Cardiac fibroblast (primary cell): ENCODE results near the gene CENPM.
A peak's percentile ranks its signal among the peaks of the same experiment; 100 is the strongest.

Source experiments
- DNase-seq, 2 donors: peaks; one replicate each; pipeline versions ENCODE4 v3.0.0 to v3.0.0-alpha.2; 2010; ENCODE audit warnings: low read depth in 2 of 2
- H3K4me3 ChIP-seq, 2 donors: replicated peaks in 1 of 2; 1 replicate in 1 of 2; 2 replicates in 1 of 2; pipeline ENCODE4 v1.5.1; 2011; ENCODE audit warnings: low read depth in 2 of 2, low read length in 2 of 2, mild to moderate bottlenecking in 2 of 2, moderate library complexity in 1 of 2
- TF ChIP-seq, protein P1 (sequence below): IDR thresholded peaks from one replicate; pipeline ENCODE4 v1.5.1; 2011; ENCODE audit warnings: low read depth, mild to moderate bottlenecking, low read length, inconsistent platforms

The CENPM gene

DNA sequence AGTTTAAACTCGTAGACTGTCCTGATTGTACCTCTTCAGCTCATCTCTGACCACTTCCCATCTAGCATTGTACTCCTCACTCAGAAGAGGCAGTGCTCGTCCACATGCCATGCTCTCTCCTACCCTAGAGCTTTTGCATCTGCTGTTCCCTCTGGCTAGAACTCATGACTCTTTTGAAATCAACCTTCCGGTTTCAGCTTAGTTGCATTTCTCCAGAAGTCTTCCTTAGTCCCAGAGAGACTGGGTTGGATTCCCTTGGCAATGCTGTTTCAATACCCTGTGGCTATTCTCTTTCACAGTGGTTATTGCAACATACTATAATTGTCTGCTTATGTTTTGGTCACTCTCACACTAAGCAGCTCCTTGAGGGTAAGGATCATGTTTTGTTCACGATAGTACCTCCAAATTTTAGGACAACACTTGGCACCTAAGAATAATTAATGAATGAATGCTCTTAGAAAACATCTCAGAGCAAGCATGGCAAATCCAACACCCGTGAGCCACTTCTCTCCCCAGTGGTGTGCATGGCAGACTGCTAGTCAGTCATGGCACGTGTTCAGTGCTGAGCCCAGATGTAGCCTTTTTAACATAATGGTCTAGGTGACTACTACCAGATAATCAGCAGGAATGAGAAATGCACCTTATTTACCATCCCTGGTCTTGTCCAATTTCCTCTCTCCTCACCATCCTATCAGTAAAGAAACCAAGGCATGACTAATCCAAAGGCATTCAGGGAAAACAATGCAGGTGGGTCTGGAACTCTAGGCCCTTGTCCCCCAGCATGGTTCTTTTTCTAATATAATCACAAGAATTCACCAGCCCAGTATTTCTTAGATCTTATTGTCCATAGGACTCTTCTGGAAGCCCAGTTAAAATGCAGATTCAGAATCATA lies 36.8 kb upstream of the CENPM start:
- no peak overlapping the region for H3K4me3 ChIP-seq
- peak; percentile 52 to 56 for DNase-seq
- TF ChIP-seq, protein P1, sequence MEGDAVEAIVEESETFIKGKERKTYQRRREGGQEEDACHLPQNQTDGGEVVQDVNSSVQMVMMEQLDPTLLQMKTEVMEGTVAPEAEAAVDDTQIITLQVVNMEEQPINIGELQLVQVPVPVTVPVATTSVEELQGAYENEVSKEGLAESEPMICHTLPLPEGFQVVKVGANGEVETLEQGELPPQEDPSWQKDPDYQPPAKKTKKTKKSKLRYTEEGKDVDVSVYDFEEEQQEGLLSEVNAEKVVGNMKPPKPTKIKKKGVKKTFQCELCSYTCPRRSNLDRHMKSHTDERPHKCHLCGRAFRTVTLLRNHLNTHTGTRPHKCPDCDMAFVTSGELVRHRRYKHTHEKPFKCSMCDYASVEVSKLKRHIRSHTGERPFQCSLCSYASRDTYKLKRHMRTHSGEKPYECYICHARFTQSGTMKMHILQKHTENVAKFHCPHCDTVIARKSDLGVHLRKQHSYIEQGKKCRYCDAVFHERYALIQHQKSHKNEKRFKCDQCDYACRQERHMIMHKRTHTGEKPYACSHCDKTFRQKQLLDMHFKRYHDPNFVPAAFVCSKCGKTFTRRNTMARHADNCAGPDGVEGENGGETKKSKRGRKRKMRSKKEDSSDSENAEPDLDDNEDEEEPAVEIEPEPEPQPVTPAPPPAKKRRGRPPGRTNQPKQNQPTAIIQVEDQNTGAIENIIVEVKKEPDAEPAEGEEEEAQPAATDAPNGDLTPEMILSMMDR = no peak

DNA sequence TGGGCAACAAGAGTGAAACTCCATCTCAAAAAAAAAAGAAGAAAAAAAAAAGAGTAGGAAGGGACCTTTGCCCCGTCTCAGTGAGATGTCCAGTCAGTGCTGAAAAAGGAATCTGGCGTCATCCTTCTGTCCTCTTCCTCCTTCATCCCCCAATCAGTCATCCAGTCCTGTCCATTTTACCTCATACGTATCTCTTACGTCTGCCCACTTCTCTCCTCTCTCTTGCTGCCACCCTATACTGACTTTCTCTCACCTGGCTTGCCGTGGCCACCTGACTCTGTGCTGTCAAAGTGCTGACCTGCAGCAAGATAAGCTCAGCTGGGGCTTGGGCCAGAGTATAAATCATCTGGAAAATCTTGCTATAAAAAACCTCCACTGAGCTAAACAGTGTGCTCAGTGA lies 35.9 kb upstream of the CENPM start:
- H3K4me3 ChIP-seq = no peak overlapping the region
- DNase-seq = no peak
- TF ChIP-seq, protein P1 = no peak

DNA sequence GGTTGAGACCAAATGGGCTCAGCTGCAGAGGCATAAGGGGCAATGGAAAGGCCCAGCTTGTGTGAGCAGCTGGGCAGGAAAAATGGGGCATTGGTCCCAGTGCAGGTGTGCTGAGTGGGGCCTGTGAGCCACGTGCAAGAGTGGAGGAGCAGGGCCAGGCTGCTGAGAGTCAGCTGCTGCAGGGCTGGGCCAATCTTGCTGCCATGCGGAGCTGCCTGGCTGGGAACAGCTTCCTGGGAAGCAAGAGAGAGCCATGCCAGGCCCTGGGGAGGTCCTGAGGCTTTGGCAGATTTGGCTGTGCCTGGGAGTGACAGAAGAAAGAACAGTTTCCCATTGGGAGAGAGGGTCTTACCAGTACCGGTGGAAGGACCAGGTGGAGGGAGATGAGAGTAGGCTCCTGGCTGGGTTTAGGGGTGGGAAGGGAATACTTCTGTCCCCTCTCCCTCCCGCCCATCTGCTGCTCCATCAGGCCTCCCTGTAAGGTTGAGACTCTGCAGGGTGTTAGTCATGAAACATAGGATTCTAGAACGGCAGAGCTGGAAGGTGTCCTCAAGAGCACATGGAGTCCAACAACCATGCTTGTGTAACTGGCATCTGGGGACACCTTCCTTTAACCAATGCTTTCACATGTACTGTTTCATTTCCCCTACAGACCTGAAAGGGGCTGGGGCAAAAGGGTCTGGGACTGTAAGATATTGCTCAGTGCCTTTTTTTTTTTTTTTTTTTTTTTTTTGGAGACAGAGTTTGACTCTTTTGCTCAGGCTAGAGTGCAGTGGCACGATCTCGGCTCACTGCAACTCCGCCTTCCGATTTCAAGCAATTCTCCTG lies 32.7 kb upstream of the CENPM start:
- no peak overlapping the region for H3K4me3 ChIP-seq
- DNase-seq = no peak
- TF ChIP-seq, protein P1 = no peak

DNA sequence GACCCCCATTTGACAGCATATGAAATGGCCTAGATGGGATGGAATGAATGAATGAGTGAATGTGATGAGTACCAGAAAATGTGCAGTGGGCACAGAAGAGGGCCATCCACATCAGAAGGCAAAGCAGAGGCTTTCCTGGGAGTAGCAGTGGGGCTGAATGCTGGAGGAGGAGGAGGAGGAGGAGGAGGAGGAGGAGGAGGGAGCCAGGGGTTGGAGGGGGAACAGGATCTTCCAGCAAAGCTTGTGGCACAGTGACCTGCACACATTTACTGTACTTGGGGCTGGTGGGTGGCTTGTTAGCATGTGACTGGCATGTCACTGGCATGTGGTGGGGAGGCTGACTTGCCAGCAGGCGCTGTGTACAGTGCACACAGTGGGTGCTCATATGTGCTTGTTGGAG lies 31.8 kb upstream of the CENPM start:
- TF ChIP-seq, protein P1 = no peak
- DNase-seq = no peak

DNA sequence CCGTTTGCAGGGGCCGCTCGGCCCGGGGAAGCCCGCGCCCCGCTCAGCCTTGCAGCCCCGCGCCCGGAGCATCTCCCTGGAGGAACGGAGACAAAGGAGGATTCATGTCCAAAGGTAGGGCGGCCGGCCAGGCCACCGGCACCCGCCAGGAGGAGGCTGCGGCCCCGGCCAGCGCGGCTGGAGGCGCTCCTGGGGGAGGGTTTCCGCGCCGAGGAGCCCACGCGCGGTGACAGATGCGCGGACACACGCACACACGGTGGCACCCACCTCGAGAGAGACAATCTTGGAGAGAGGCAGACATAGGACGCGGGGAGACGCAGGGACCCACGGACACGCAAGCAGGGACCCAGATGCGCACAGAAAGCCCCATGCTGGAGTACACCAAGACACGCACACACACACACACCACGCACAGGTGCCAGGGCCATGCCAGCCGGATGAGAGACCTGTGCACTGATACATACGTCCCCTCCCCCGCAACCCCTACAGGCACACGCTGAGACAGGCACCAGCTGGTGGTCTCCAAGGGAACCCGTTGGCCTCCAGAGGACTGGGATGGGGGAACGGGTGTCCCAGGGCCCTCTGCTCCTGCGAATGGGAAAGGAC lies 30.1 kb upstream of the CENPM start:
- TF ChIP-seq, protein P1 = no peak
- H3K4me3 ChIP-seq = peak overlapping the region; percentile 4 to 11
- DNase-seq = no peak

More for the DNA sequence above, 31.8 kb upstream of the CENPM start:
- H3K4me3 ChIP-seq = no peak overlapping the region

DNA sequence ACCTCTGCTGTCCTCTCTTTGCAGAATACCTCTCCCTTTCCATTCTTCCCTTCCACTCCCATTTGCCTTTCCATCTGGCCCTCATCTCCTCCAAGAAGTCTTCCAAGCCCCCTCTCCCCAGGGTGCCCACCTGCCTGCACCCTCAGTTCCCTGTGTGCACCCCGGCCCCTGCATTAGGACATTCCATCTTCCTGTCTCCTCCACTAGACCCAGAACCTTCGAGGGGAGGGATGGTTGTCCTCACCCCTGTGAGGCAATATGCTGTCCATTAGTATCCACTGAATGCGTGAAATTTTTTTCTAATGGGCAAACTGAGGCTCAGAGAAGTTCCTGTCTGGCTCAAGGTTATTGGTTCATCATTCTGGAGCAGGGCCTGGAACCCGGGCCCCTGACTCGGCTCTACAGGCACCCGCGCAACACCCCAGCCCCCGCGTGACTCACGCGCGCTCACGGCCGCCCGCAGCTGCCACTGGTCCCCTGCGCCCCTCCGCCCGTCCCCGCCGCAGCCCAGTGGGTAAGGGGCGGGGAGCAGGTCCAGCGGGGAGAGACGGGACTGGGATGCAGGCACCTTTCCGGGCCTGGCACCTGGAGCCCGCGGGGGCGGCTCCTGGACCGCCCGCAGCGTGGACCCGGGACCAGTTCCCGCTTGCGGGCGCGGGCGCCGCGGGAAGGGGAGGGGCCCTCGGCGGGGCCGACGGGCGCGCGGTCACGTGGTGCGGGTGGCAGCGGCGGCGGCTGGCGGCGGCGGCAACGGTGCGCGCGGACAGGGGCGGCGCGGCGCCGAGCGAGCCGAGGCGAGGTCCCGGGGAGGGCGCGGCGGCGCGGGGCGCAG lies 29.3 kb upstream of the CENPM start:
- DNase-seq = no peak
- peak overlapping the region; percentile 21 to 28 for H3K4me3 ChIP-seq
- TF ChIP-seq, protein P1 = no peak
